Neuronal stem cell (in vitro differentiated cells): ENCODE results near the gene CALR.

Experiments
- DNase-seq: peaks from one replicate; pipeline ENCODE4 v3.0.0-alpha.2; 2013; ENCODE audit warnings: low spot score
- H2AFZ ChIP-seq: one replicate; pipeline ENCODE4 v1.6.1; 2013; ENCODE audit warnings: mild to moderate bottlenecking, low read length, inconsistent platforms
- H2AK5ac ChIP-seq: 2 replicates; pipeline ENCODE4 v1.6.1; 2013; ENCODE audit warnings: low read depth, mild to moderate bottlenecking, inconsistent platforms, low read length, moderate library complexity, mixed read lengths
- H2BK120ac ChIP-seq: 2 replicates; pipeline ENCODE4 v1.6.1; 2013; ENCODE audit warnings: low read depth, mild to moderate bottlenecking, inconsistent platforms, low read length, moderate library complexity, mixed read lengths
- H2BK12ac ChIP-seq: one replicate; pipeline ENCODE4 v1.6.1; 2013; ENCODE audit warnings: low read length, inconsistent platforms
- H2BK15ac ChIP-seq: 2 replicates; pipeline ENCODE4 v1.6.1; 2013; ENCODE audit warnings: mild to moderate bottlenecking, low read length, inconsistent platforms, mixed read lengths
- H2BK5ac ChIP-seq: one replicate; pipeline ENCODE4 v1.6.1; 2013; ENCODE audit warnings: inconsistent platforms, mild to moderate bottlenecking, low read length, moderate library complexity
- H3K14ac ChIP-seq: one replicate; pipeline ENCODE4 v1.6.1; 2013; ENCODE audit warnings: low read length, inconsistent platforms
- H3K18ac ChIP-seq: 2 replicates; pipeline ENCODE4 v1.6.1; 2013; ENCODE audit warnings: low read length, inconsistent platforms
- H3K23ac ChIP-seq: 2 replicates; pipeline ENCODE4 v1.6.1; 2013; ENCODE audit warnings: low read depth, mild to moderate bottlenecking, mixed read lengths, low read length, inconsistent platforms; ENCODE audit not compliant: poor library complexity
- H3K27ac ChIP-seq: replicated peaks from 3 replicates; pipeline ENCODE4 v1.5.1; 2013; ENCODE audit warnings: low read length, inconsistent platforms
- H3K27me3 ChIP-seq, 3 experiments: 2 replicates each; pipeline ENCODE4 v1.6.1; 2013; ENCODE audit warnings: low read length in 3 of 3, mild to moderate bottlenecking in 2 of 3, inconsistent platforms in 1 of 3, low read depth in 1 of 3, mixed read lengths in 1 of 3, moderate library complexity in 1 of 3; ENCODE audit not compliant: control insufficient read depth in 3 of 3, insufficient read depth in 3 of 3
- H3K36me3 ChIP-seq, 2 donors: replicated peaks in 1 of 2; 2 replicates each; pipeline ENCODE4 v1.6.1; 2013; ENCODE audit warnings: low read length in 2 of 2; ENCODE audit not compliant: control insufficient read depth in 2 of 2, insufficient read depth in 2 of 2
- H3K4ac ChIP-seq: 2 replicates; pipeline ENCODE4 v1.6.1; 2013; ENCODE audit warnings: inconsistent platforms, mild to moderate bottlenecking, low read length, moderate library complexity
- H3K4me1 ChIP-seq, 2 donors: 1 replicate in 1 of 2; 2 replicates in 1 of 2; pipeline ENCODE4 v1.6.1; 2013; ENCODE audit warnings: low read length in 2 of 2, low read depth in 1 of 2; ENCODE audit not compliant: control insufficient read depth in 2 of 2, insufficient read depth in 1 of 2
- H3K4me2 ChIP-seq: one replicate; pipeline ENCODE4 v1.6.1; 2013; ENCODE audit warnings: mild to moderate bottlenecking, low read length, inconsistent platforms; ENCODE audit not compliant: insufficient read depth, poor library complexity, severe bottlenecking
- H3K4me3 ChIP-seq, 2 donors: 2 replicates each; pipeline ENCODE4 v1.5.1; 2013; ENCODE audit warnings: low read length in 2 of 2, mild to moderate bottlenecking in 2 of 2, inconsistent platforms in 1 of 2, moderate library complexity in 1 of 2
- H3K79me1 ChIP-seq: one replicate; pipeline ENCODE4 v1.6.1; 2013; ENCODE audit warnings: low read depth, mild to moderate bottlenecking, inconsistent platforms, low read length, moderate library complexity
- H3K9ac ChIP-seq: one replicate; pipeline ENCODE4 v1.6.1; 2013; ENCODE audit warnings: mild to moderate bottlenecking, low read depth, low read length, inconsistent platforms; ENCODE audit not compliant: poor library complexity
- H3K9me3 ChIP-seq, 2 donors: replicated peaks in 1 of 2; 2 replicates each; pipeline versions ENCODE3 to v1.6.1; 2013; ENCODE audit warnings: low read length in 2 of 2, mild to moderate bottlenecking in 2 of 2, inconsistent platforms in 1 of 2, low read depth in 1 of 2, mixed read lengths in 1 of 2, moderate library complexity in 1 of 2; ENCODE audit not compliant: control insufficient read depth in 2 of 2, insufficient read depth in 1 of 2
- H4K8ac ChIP-seq: one replicate; pipeline ENCODE4 v1.6.1; 2013; ENCODE audit warnings: low read depth, mild to moderate bottlenecking, inconsistent platforms, low read length, moderate library complexity
- H4K91ac ChIP-seq: one replicate; pipeline ENCODE4 v1.6.1; 2013; ENCODE audit warnings: low read length, low read depth, mild to moderate bottlenecking, inconsistent platforms; ENCODE audit not compliant: poor library complexity
- WGBS, 2 donors: extraction: QIAGEN DNeasy Blood & Tissue Kit; methylation state at CpG; one replicate each; pipeline ENCODE4 v1.1.7; 2013; ENCODE audit warnings: missing lambda C conversion rate in 2 of 2, mixed read lengths in 1 of 2; ENCODE audit not compliant: insufficient read length in 2 of 2, insufficient replicate concordance in 1 of 2; ENCODE audit errors: extremely low coverage in 2 of 2; 5-methylcytosine and 5-hydroxymethylcytosine counted together

The CALR gene

GRCh38 chr19:12933287-12934072 is 4.9 kb upstream of the CALR start, which contains the start of gene FARSA:
Gene FARSA, minus strand, starts transcription at chr19:12933711. Its CDS starts 15 bp downstream, at chr19:12933696.
- no peak within 1 kb of the TSS for H2BK12ac ChIP-seq
- peak within 1 kb of the TSS; percentile 28 for H3K4ac ChIP-seq
- no peak within 1 kb of the TSS for H2BK5ac ChIP-seq
- H3K4me3 ChIP-seq, result peak within 1 kb of the TSS; percentile 88 to 90
- H3K27ac ChIP-seq, result no peak within 1 kb of the TSS
- H3K18ac ChIP-seq, result peak within 1 kb of the TSS; percentile 92
- DNase-seq, result peak; percentile 80
- H4K8ac ChIP-seq, result peak within 1 kb of the TSS; percentile 58
- H3K4me2 ChIP-seq, result peak within 1 kb of the TSS; percentile 79
- H3K36me3 ChIP-seq, result peaks cover 20 to 29% of the 10 kb centered on the region in 2 donors
- no peak within 1 kb of the TSS for H4K91ac ChIP-seq
- peaks cover 14 to 21% of the 10 kb centered on the region in 2 donors for H3K4me1 ChIP-seq
- H2BK15ac ChIP-seq, result peak within 1 kb of the TSS; percentile 88
- no peak within 1 kb of the TSS for H2AK5ac ChIP-seq
- no peak within 1 kb of the TSS for H3K23ac ChIP-seq
- H3K9me3 ChIP-seq, result no peaks in the 10 kb centered on the region
- H2BK120ac ChIP-seq, result no peak within 1 kb of the TSS
- H3K27me3 ChIP-seq, result no peaks in the 10 kb centered on the region
- peak within 1 kb of the TSS; percentile 99 for H3K9ac ChIP-seq
- WGBS, 2 donors, result no CpG with 5 or more reads among the region's 51 CpGs
- no peak within 1 kb of the TSS for H3K14ac ChIP-seq
- peak within 1 kb of the TSS; percentile 88 for H2AFZ ChIP-seq
- peaks cover 12% of the 10 kb centered on the region for H3K79me1 ChIP-seq

GRCh38 chr19:12935071-12935470 is 3.3 kb upstream of the CALR start:
- H2BK5ac ChIP-seq, result no peak overlapping the region
- H4K8ac ChIP-seq, result no peak overlapping the region
- no peak overlapping the region for H3K4me3 ChIP-seq
- H3K4me2 ChIP-seq, result no peak overlapping the region
- H2AFZ ChIP-seq, result no peak overlapping the region
- H3K9ac ChIP-seq, result no peak overlapping the region
- peaks cover 19% of the 10 kb centered on the region for H3K79me1 ChIP-seq
- no peak overlapping the region for H3K23ac ChIP-seq
- H3K18ac ChIP-seq, result no peak overlapping the region
- no peak overlapping the region for H3K27ac ChIP-seq
- H3K36me3 ChIP-seq, result peaks cover 17 to 26% of the 10 kb centered on the region in 2 donors
- WGBS, 2 donors, result no CpG with 5 or more reads among the region's 10 CpGs
- H3K4ac ChIP-seq, result no peak overlapping the region
- DNase-seq, result no peak
- no peaks in the 10 kb centered on the region for H3K27me3 ChIP-seq
- H3K9me3 ChIP-seq, result no peaks in the 10 kb centered on the region
- no peak overlapping the region for H2BK12ac ChIP-seq
- peaks cover 19 to 29% of the 10 kb centered on the region in 2 donors for H3K4me1 ChIP-seq
- no peak overlapping the region for H2BK120ac ChIP-seq
- no peak overlapping the region for H3K14ac ChIP-seq
- no peak overlapping the region for H4K91ac ChIP-seq
- no peak overlapping the region for H2BK15ac ChIP-seq
- H2AK5ac ChIP-seq, result no peak overlapping the region

GRCh38 chr19:12936582-12936981 is 1.8 kb upstream of the CALR start:
- H2BK12ac ChIP-seq, result no peak overlapping the region
- H2AK5ac ChIP-seq, result no peak overlapping the region
- H4K8ac ChIP-seq, result no peak overlapping the region
- H3K36me3 ChIP-seq, result peaks cover 23 to 29% of the 10 kb centered on the region in 2 donors
- no peak overlapping the region for H3K4me3 ChIP-seq
- no peaks in the 10 kb centered on the region for H3K9me3 ChIP-seq
- no peaks in the 10 kb centered on the region for H3K27me3 ChIP-seq
- no peak overlapping the region for H3K23ac ChIP-seq
- H3K79me1 ChIP-seq, result peaks cover 18% of the 10 kb centered on the region
- WGBS, 2 donors, result no CpG with 5 or more reads among the region's 7 CpGs
- H3K4me1 ChIP-seq, result peaks cover 22 to 35% of the 10 kb centered on the region in 2 donors
- H3K27ac ChIP-seq, result no peak overlapping the region
- H4K91ac ChIP-seq, result no peak overlapping the region
- H3K14ac ChIP-seq, result no peak overlapping the region
- no peak overlapping the region for H2AFZ ChIP-seq
- peak overlapping the region; percentile 8 for H2BK15ac ChIP-seq
- H3K18ac ChIP-seq, result no peak overlapping the region
- DNase-seq, result no peak
- H3K9ac ChIP-seq, result no peak overlapping the region
- no peak overlapping the region for H3K4ac ChIP-seq
- H2BK120ac ChIP-seq, result no peak overlapping the region
- no peak overlapping the region for H3K4me2 ChIP-seq
- H2BK5ac ChIP-seq, result no peak overlapping the region

- WGBS, 2 donors, result no CpG with 5 or more reads among the region's 23 CpGs
- H3K27ac ChIP-seq, result peak overlapping the region; percentile 64
- no peak for DNase-seq
Measured at GRCh38 chr19:12937093-12937926, 1.1 kb upstream of the CALR start.

More at GRCh38 chr19:12937093-12937926, 1.1 kb upstream of the CALR start:
- H3K9ac ChIP-seq, result peak overlapping the region; percentile 83
- H2BK120ac ChIP-seq, result peak overlapping the region; percentile 95
- peak overlapping the region; percentile 86 for H3K18ac ChIP-seq
- H2BK15ac ChIP-seq, result peak overlapping the region; percentile 87
- H3K36me3 ChIP-seq, result peaks cover 26 to 33% of the 10 kb centered on the region in 2 donors
- H2BK12ac ChIP-seq, result no peak overlapping the region
- no peaks in the 10 kb centered on the region for H3K9me3 ChIP-seq
- H4K8ac ChIP-seq, result no peak overlapping the region
- peak overlapping the region; percentile 82 for H2AFZ ChIP-seq
- H3K79me1 ChIP-seq, result peaks cover 18% of the 10 kb centered on the region
- no peaks in the 10 kb centered on the region for H3K27me3 ChIP-seq
- H2BK5ac ChIP-seq, result peak overlapping the region; percentile 69
- peak overlapping the region; percentile 69 to 86 for H3K4me3 ChIP-seq
- H2AK5ac ChIP-seq, result peak overlapping the region; percentile 85
- peak overlapping the region; percentile 88 for H3K4me2 ChIP-seq
- peaks cover 19 to 35% of the 10 kb centered on the region in 2 donors for H3K4me1 ChIP-seq
- peak overlapping the region; percentile 91 for H3K14ac ChIP-seq
- no peak overlapping the region for H3K4ac ChIP-seq
- H3K23ac ChIP-seq, result no peak overlapping the region
- peak overlapping the region; percentile 87 for H4K91ac ChIP-seq
